ENCODE results near the gene MORC4.

- TF ChIP-seq GATA3 (IDR thresholded peaks at IDR 0.05; ENCODE audit: low read depth, low read length) (no peak), GATA2 (IDR thresholded peaks at IDR 0.05; ENCODE audit: low read depth, low read length) (no peak)
Measured at GRCh38 chrX:106964290-106964689, 35.7 kb downstream of the MORC4 start.

Data from SH-SY5Y (cell line).